ENCODE measurements around the gene PRICKLE2.

Gene PRICKLE2

DNA sequence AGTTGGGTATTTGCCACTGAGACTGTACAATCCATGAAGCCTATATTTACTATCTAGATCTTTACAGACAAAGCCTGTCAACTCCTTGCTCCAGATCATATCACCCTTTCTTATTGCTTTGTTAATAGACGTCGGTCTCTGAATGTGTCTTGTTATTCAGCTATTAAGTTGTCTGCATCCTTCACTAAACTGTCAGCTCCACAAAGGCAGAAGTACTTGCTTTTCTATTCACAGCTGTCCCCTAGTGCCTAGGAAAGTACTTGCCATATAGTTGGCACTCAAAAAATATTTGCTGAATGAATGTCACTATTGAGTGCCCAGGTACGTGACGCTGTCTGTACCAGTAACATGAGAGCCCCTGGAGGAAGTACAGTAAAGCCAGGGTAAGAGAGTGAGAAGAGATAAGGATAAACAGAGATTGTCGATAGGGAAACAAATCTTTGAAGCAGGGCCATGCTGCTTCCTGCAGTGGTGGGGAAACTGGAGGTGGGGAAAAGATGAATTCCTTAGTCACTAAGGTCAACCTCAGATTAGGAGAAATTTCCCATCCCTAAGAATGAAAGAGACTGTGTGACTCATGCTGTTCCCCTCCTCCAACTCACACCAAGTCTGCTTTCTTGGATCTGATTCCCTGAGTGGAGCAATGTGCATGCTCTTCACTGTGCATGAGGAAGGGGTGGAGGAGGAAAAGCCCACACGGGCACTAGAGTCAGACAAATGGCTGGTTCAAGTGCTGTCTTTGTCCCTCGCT is 36.3 kb downstream of the PRICKLE2 start:
- H3K27ac ChIP-seq = peak overlapping the region; percentile 99
- no peaks in the 10 kb centered on the region for H3K27me3 ChIP-seq (replicated peaks)
- TF ChIP-seq, protein P1, sequence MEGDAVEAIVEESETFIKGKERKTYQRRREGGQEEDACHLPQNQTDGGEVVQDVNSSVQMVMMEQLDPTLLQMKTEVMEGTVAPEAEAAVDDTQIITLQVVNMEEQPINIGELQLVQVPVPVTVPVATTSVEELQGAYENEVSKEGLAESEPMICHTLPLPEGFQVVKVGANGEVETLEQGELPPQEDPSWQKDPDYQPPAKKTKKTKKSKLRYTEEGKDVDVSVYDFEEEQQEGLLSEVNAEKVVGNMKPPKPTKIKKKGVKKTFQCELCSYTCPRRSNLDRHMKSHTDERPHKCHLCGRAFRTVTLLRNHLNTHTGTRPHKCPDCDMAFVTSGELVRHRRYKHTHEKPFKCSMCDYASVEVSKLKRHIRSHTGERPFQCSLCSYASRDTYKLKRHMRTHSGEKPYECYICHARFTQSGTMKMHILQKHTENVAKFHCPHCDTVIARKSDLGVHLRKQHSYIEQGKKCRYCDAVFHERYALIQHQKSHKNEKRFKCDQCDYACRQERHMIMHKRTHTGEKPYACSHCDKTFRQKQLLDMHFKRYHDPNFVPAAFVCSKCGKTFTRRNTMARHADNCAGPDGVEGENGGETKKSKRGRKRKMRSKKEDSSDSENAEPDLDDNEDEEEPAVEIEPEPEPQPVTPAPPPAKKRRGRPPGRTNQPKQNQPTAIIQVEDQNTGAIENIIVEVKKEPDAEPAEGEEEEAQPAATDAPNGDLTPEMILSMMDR (IDR thresholded peaks at IDR 0.05; ENCODE audit: low read depth, low read length, missing control alignments) = no peak
- no peaks in the 10 kb centered on the region for H3K36me3 ChIP-seq (replicated peaks)
- peak; percentile 93 for DNase-seq
- no peak overlapping the region for H3K4me3 ChIP-seq (ENCODE audit: low read depth, low read length)
- in situ Hi-C loops (cut with HindIII; ENCODE audit: low pct_ligation_motif_present, low sequenced_read_pairs) = no loop called here

DNA sequence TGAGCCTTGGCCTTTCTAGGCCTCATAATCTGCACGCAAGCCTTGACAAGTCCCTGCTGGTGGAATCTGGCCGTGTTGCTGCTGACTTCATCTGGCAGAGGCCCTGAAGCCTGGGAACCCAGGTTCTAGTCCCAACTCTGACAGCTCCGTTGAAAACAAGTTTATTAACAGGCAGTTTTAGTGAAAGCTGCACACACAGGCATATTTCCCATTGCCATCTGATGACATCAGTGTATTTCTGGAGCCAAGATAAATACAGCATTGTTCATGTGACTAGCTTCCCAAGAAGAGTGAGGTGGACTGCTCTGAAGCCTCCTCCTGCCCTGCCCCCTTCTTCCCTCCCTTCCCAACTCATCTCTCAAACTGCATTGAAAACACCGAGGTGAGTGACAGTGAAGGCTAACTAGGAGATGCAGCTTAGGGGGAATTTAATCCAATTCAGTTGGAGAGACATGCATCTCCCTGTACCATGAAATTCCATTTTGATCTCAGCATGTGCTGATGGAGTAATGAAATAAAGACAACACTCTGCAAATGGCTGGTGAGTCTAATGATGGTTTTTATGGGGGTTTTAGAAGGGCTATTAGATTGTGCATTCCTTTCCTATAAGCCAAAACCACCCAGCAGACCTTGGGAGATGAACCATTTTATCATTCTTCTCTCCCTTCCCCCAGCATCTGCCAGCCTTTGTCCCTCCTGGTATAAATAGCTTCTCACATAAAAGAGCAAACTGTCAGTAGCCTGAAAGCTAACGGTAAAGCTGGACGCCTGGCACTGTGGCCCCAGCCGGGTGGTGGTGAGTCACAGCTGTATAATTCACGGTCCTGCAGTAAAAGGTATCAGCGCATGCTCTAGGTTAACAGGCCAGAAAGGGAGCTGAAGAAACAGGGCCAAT is 38.0 kb downstream of the PRICKLE2 start:
- no peaks in the 10 kb centered on the region for H3K36me3 ChIP-seq (replicated peaks)
- in situ Hi-C loops (cut with HindIII; ENCODE audit: low pct_ligation_motif_present, low sequenced_read_pairs) = no loop called here
- peak overlapping the region; percentile 1 for H3K4me3 ChIP-seq (ENCODE audit: low read depth, low read length)
- H3K27me3 ChIP-seq (replicated peaks) = no peaks in the 10 kb centered on the region
- peak overlapping the region; percentile 99 for H3K27ac ChIP-seq
- TF ChIP-seq, protein P1 (IDR thresholded peaks at IDR 0.05; ENCODE audit: low read depth, low read length, missing control alignments) = peak; percentile 42
- DNase-seq = peak; percentile 98

DNA sequence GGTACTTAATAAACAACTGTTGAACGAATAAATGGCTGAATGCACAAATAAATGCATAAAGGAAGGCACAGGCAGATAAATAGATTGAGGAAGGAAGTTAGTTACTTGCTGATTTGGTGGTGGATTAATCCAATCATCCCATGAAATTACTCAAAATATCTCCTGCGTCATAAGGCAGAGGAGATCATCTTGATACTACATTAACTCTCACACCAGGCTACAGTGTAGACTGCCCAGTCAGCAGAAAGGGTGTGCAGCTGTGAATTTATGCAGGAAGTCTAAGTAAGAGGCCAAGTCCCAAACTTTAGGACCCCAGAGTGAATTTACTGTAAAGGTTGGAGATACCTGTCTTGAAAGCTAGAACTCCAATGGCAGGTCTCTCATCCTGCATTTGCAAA is 38.6 kb downstream of the PRICKLE2 start:
- in situ Hi-C loops (cut with HindIII; ENCODE audit: low pct_ligation_motif_present, low sequenced_read_pairs) = no loop called here
- H3K27ac ChIP-seq = peak overlapping the region; percentile 99
- DNase-seq = no peak

DNA sequence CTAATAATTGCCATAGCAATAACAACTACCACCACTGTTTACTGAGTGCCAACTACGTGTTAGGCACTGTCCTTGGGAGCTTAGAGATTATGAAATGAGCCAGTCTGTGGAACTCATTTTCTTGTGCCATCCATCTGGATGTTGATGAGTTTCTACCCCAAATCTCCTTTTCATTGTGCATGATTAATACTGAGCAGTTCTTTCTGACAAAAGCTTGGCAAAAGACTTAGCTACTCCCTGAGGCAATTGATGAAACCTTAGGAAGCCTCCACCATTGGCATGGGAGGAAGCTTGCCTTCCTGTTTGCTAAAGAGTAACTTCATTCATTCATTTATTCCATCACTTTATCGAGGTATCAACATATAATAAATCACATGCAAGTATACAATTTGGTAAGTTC is 39.8 kb downstream of the PRICKLE2 start:
- TF ChIP-seq, protein P1 (IDR thresholded peaks at IDR 0.05; ENCODE audit: low read depth, low read length, missing control alignments) = no peak
- H3K4me3 ChIP-seq (ENCODE audit: low read depth, low read length) = no peak overlapping the region
- H3K36me3 ChIP-seq (replicated peaks) = no peaks in the 10 kb centered on the region
- in situ Hi-C loops (cut with HindIII; ENCODE audit: low pct_ligation_motif_present, low sequenced_read_pairs) = no loop called here
- no peak for DNase-seq
- H3K27ac ChIP-seq = no peak overlapping the region
- H3K27me3 ChIP-seq (replicated peaks) = no peaks in the 10 kb centered on the region

More for the DNA sequence above, 38.6 kb downstream of the PRICKLE2 start:
- H3K4me3 ChIP-seq (ENCODE audit: low read depth, low read length) = no peak overlapping the region
- TF ChIP-seq, protein P1 (IDR thresholded peaks at IDR 0.05; ENCODE audit: low read depth, low read length, missing control alignments) = no peak
- H3K27me3 ChIP-seq (replicated peaks) = no peaks in the 10 kb centered on the region
- H3K36me3 ChIP-seq (replicated peaks) = no peaks in the 10 kb centered on the region

DNA sequence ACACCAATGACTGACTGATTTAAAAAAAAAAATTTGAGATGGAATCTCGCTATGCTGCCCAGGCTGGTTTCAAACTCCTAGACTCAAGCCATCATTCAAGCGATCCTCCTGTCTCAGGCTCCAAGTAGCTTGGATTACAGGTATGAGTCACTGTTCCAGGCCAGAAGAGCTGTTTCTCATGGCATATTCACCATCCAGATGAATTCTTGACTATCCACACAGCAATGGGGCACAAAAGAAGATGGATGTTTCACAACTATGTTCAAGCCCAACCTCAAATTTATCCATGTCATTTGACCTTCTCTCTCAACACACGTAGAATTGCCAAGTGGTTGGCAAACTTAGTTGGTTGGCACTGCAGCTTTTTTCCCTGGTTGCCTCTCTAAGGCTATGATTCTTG is 40.6 kb downstream of the PRICKLE2 start:
- peak; percentile 32 for DNase-seq
- H3K4me3 ChIP-seq (ENCODE audit: low read depth, low read length) = no peak overlapping the region
- peak overlapping the region; percentile 20 for H3K27ac ChIP-seq
- TF ChIP-seq, protein P1 (IDR thresholded peaks at IDR 0.05; ENCODE audit: low read depth, low read length, missing control alignments) = no peak
- in situ Hi-C loops (cut with HindIII; ENCODE audit: low pct_ligation_motif_present, low sequenced_read_pairs) = no loop called here
- H3K27me3 ChIP-seq (replicated peaks) = no peaks in the 10 kb centered on the region
- H3K36me3 ChIP-seq (replicated peaks) = no peaks in the 10 kb centered on the region
